Measurements from ENCODE around the gene HES7. TPM values are rescaled to one million over a fixed set of nuclear protein-coding genes. Genes with fewer than 3 reads are reported as not detected.
"Not testable (repeated sequence)": the region's sequence is repeated elsewhere in the genome, so short reads cannot be mapped to it uniquely, and the experiment has no call there.

Gene HES7
- total RNA-seq, 2 donors from 2014 or later, result not detected

GRCh38 chr17:8080208-8080798, 43.6 kb downstream of the HES7 start:
- Mint-ChIP-seq H3K27ac (peak overlapping the region; percentile 63), H3K27me3 (peaks cover 5% of the 10 kb centered on the region), H3K4me1 (peaks cover 10% of the 10 kb centered on the region), H3K36me3 (ENCODE audit: low read depth) (no peaks in the 10 kb centered on the region), H3K4me3 (peak overlapping the region; percentile 93)
- no peak for ATAC-seq
- DNase-seq, result no peak
- H3K9me3 ChIP-seq (ENCODE audit: control insufficient read depth, low read length, poor library complexity, severe bottlenecking), result no peaks in the 10 kb centered on the region

GRCh38 chr17:8079291-8080207, 44.4 kb downstream of the HES7 start:
- peak; percentile 67 to 74 (median 69) for DNase-seq
- H3K27ac Mint-ChIP-seq, result peak overlapping the region; percentile 63
- peaks cover 13% of the 10 kb centered on the region for H3K27me3 Mint-ChIP-seq

GRCh38 chr17:8077939-8078338, 46.0 kb downstream of the HES7 start:
- Mint-ChIP-seq H3K4me1 (peaks cover 30% of the 10 kb centered on the region), H3K27me3 (peaks cover 27% of the 10 kb centered on the region), H3K27ac (peak overlapping the region; percentile 60)
- not testable (repeated sequence) for H3K4me3 Mint-ChIP-seq; H3K9me3 ChIP-seq (ENCODE audit: control insufficient read depth, low read length, poor library complexity, severe bottlenecking); ATAC-seq; DNase-seq; H3K36me3 Mint-ChIP-seq (ENCODE audit: low read depth)

More at GRCh38 chr17:8079291-8080207, 44.4 kb downstream of the HES7 start:
- ATAC-seq, result peak; percentile 83
- Mint-ChIP-seq H3K4me1 (peaks cover 15% of the 10 kb centered on the region), H3K36me3 (ENCODE audit: low read depth) (peaks cover 5% of the 10 kb centered on the region), H3K4me3 (peak overlapping the region; percentile 93)
- no peaks in the 10 kb centered on the region for H3K9me3 ChIP-seq (ENCODE audit: control insufficient read depth, low read length, poor library complexity, severe bottlenecking)

- Mint-ChIP-seq H3K27me3 (peaks cover 39% of the 10 kb centered on the region), H3K4me1 (peaks cover 36% of the 10 kb centered on the region), H3K4me3 (no peak overlapping the region), H3K36me3 (ENCODE audit: low read depth) (peaks cover 11% of the 10 kb centered on the region), H3K27ac (no peak overlapping the region)
- DNase-seq (no peak), ATAC-seq (no peak)
- H3K9me3 ChIP-seq (ENCODE audit: control insufficient read depth, low read length, poor library complexity, severe bottlenecking), result no peaks in the 10 kb centered on the region
Observed at GRCh38 chr17:8076502-8077266, 47.2 kb downstream of the HES7 start.

- H3K36me3 Mint-ChIP-seq (ENCODE audit: low read depth), result peaks cover 11% of the 10 kb centered on the region
- DNase-seq (no peak), ATAC-seq (no peak)
- H3K9me3 ChIP-seq (ENCODE audit: control insufficient read depth, low read length, poor library complexity, severe bottlenecking), result no peaks in the 10 kb centered on the region
- peak overlapping the region; percentile 12 for H3K4me3 Mint-ChIP-seq
- peaks cover 45% of the 10 kb centered on the region for H3K27me3 Mint-ChIP-seq
- H3K4me1 Mint-ChIP-seq, result peaks cover 34% of the 10 kb centered on the region
- no peak overlapping the region for H3K27ac Mint-ChIP-seq
Observed at GRCh38 chr17:8075574-8076342, 48.1 kb downstream of the HES7 start.

- Mint-ChIP-seq H3K4me3 (no peak overlapping the region), H3K4me1 (peaks cover 34% of the 10 kb centered on the region), H3K36me3 (ENCODE audit: low read depth) (peaks cover 11% of the 10 kb centered on the region), H3K27me3 (peaks cover 45% of the 10 kb centered on the region), H3K27ac (peak overlapping the region; percentile 45)
- no peak for ATAC-seq
- no peaks in the 10 kb centered on the region for H3K9me3 ChIP-seq (ENCODE audit: control insufficient read depth, low read length, poor library complexity, severe bottlenecking)
- no peak for DNase-seq
Observed at GRCh38 chr17:8075081-8075480, 48.8 kb downstream of the HES7 start.

GRCh38 chr17:8074554-8074953, 49.4 kb downstream of the HES7 start:
- Mint-ChIP-seq H3K4me3 (peak overlapping the region; percentile 92), H3K27me3 (peaks cover 45% of the 10 kb centered on the region), H3K4me1 (peaks cover 29% of the 10 kb centered on the region), H3K27ac (peak overlapping the region; percentile 45), H3K36me3 (ENCODE audit: low read depth) (peaks cover 11% of the 10 kb centered on the region)
- H3K9me3 ChIP-seq (ENCODE audit: control insufficient read depth, low read length, poor library complexity, severe bottlenecking), result no peaks in the 10 kb centered on the region
- DNase-seq (no peak), ATAC-seq (no peak)

GRCh38 chr17:8073627-8074484, 50.0 kb downstream of the HES7 start:
- H3K4me3 Mint-ChIP-seq, result peak overlapping the region; percentile 92
- DNase-seq (peak; percentile 79 to 85 (median 80)), ATAC-seq (peak; percentile 97)
- H3K27ac Mint-ChIP-seq, result peak overlapping the region; percentile 94
- H3K27me3 Mint-ChIP-seq, result peaks cover 45% of the 10 kb centered on the region
- peaks cover 26% of the 10 kb centered on the region for H3K4me1 Mint-ChIP-seq
- no peaks in the 10 kb centered on the region for H3K9me3 ChIP-seq (ENCODE audit: control insufficient read depth, low read length, poor library complexity, severe bottlenecking)
- H3K36me3 Mint-ChIP-seq (ENCODE audit: low read depth), result peaks cover 11% of the 10 kb centered on the region

GRCh38 chr17:8072729-8073461, 51.0 kb downstream of the HES7 start:
- Mint-ChIP-seq H3K4me3 (peak overlapping the region; percentile 92), H3K4me1 (peaks cover 26% of the 10 kb centered on the region), H3K27me3 (peaks cover 45% of the 10 kb centered on the region), H3K27ac (peak overlapping the region; percentile 94), H3K36me3 (ENCODE audit: low read depth) (peaks cover 11% of the 10 kb centered on the region)
- ATAC-seq, result peak; percentile 35
- DNase-seq, result no peak
- no peaks in the 10 kb centered on the region for H3K9me3 ChIP-seq (ENCODE audit: control insufficient read depth, low read length, poor library complexity, severe bottlenecking)

- peaks cover 11% of the 10 kb centered on the region for H3K36me3 Mint-ChIP-seq (ENCODE audit: low read depth)
- DNase-seq (no peak), ATAC-seq (peak; percentile 22)
- no peaks in the 10 kb centered on the region for H3K9me3 ChIP-seq (ENCODE audit: control insufficient read depth, low read length, poor library complexity, severe bottlenecking)
- peaks cover 42% of the 10 kb centered on the region for H3K27me3 Mint-ChIP-seq
- peak overlapping the region; percentile 94 for H3K27ac Mint-ChIP-seq
- peak overlapping the region; percentile 92 for H3K4me3 Mint-ChIP-seq
- H3K4me1 Mint-ChIP-seq, result peaks cover 26% of the 10 kb centered on the region
Observed at GRCh38 chr17:8072341-8072728, 51.6 kb downstream of the HES7 start.

GRCh38 chr17:8071496-8071895, 52.4 kb downstream of the HES7 start:
- DNase-seq (no peak), ATAC-seq (no peak)
- H3K4me3 Mint-ChIP-seq, result peak overlapping the region; percentile 39
- H3K27ac Mint-ChIP-seq, result no peak overlapping the region
- H3K9me3 ChIP-seq (ENCODE audit: control insufficient read depth, low read length, poor library complexity, severe bottlenecking), result no peaks in the 10 kb centered on the region
- H3K27me3 Mint-ChIP-seq, result peaks cover 41% of the 10 kb centered on the region
- peaks cover 11% of the 10 kb centered on the region for H3K36me3 Mint-ChIP-seq (ENCODE audit: low read depth)
- peaks cover 26% of the 10 kb centered on the region for H3K4me1 Mint-ChIP-seq

Measured in T-helper 17 cell (primary cell).